Urothelium cell line (cell line): ENCODE measurements around the gene TMEM253.

Experiments used
- DNase-seq: peaks from one replicate; pipeline ENCODE4 v3.0.0; 2011; ENCODE audit warnings: low spot score, mixed read lengths
- FAIRE-seq: peaks from 2 replicates; lab custom pipeline; 2011; peaks lifted over from hg19 to GRCh38; lab: Jason Lieb, UNC

TMEM253 gene

GRCh38 chr14:21089877-21090193 lies 11.0 kb upstream of the TMEM253 start:
- DNase-seq: no peak
- FAIRE-seq: no peak

GRCh38 chr14:21090194-21090939 lies 10.5 kb upstream of the TMEM253 start:
- FAIRE-seq: no peak
- peak; percentile 45 for DNase-seq

GRCh38 chr14:21090940-21091663 lies 9.8 kb upstream of the TMEM253 start:
- DNase-seq (no peak), FAIRE-seq (no peak)

- no peak for DNase-seq
These were observed 9.0 kb upstream of the TMEM253 start for GRCh38 chr14:21091821-21092272.

GRCh38 chr14:21092273-21093011 lies 8.4 kb upstream of the TMEM253 start:
- FAIRE-seq (peak; percentile 97), DNase-seq (peak; percentile 89)

More at GRCh38 chr14:21091821-21092272, 9.0 kb upstream of the TMEM253 start:
- no peak for FAIRE-seq

GRCh38 chr14:21093018-21093417 lies 7.8 kb upstream of the TMEM253 start:
- FAIRE-seq (no peak), DNase-seq (no peak)

GRCh38 chr14:21093769-21094681 lies 6.8 kb upstream of the TMEM253 start:
- FAIRE-seq: no peak
- DNase-seq: no peak

GRCh38 chr14:21095430-21096205 lies 5.2 kb upstream of the TMEM253 start:
- FAIRE-seq (no peak), DNase-seq (no peak)

GRCh38 chr14:21096438-21096837 lies 4.4 kb upstream of the TMEM253 start:
- FAIRE-seq: peak; percentile 79
- no peak for DNase-seq

- no peak for FAIRE-seq
- DNase-seq: no peak
These were observed 3.8 kb upstream of the TMEM253 start for GRCh38 chr14:21096978-21097635.

- FAIRE-seq (no peak), DNase-seq (no peak)
These were observed 3.2 kb upstream of the TMEM253 start for GRCh38 chr14:21097636-21098075.

GRCh38 chr14:21098076-21098891 lies 2.6 kb upstream of the TMEM253 start, which contains the start of gene ZNF219:
ZNF219 (minus strand) TSS chr14:21098655; CDS start chr14:21093591, 5,064 bp downstream.
- DNase-seq (peak; percentile 77), FAIRE-seq (no peak)

- no peak for DNase-seq
- FAIRE-seq: no peak
These were observed 1.8 kb upstream of the TMEM253 start for GRCh38 chr14:21098892-21099595.

GRCh38 chr14:21099596-21099985 lies 1.3 kb upstream of the TMEM253 start:
- DNase-seq (no peak), FAIRE-seq (no peak)

GRCh38 chr14:21101802-21102413 lies 1.0 kb downstream of the TMEM253 start:
- DNase-seq (no peak), FAIRE-seq (no peak)

- DNase-seq (no peak), FAIRE-seq (no peak)
These were observed 1.9 kb downstream of the TMEM253 start for GRCh38 chr14:21102521-21103410.
